ENCODE measurements around the gene C17orf107. TPM values are rescaled to one million over a fixed set of nuclear protein-coding genes. Genes with fewer than 3 reads are reported as not detected.

Gene C17orf107
- total RNA-seq, 1 donor from 2014 or later: 2.3 TPM

- no peak for DNase-seq (ENCODE audit: low read depth)
- Histone ChIP-seq H3K4me3 (ENCODE audit: low read depth, low read length) (no peak overlapping the region), H3K36me3 (ENCODE audit: control insufficient read depth, insufficient read depth, low read length) (no peaks in the 10 kb centered on the region), H3K27me3 (ENCODE audit: control insufficient read depth, insufficient read depth, low read length) (no peaks in the 10 kb centered on the region)
- no peak for TF ChIP-seq CTCF (IDR thresholded peaks at IDR 0.05; ENCODE audit: insufficient read depth, low read length, poor library complexity, severe bottlenecking)
These were observed 29.5 kb downstream of the C17orf107 start for GRCh38 chr17:4928881-4929280.

GRCh38 chr17:4931963-4932362, 32.6 kb downstream of the C17orf107 start, which contains the start of gene GP1BA:
Gene GP1BA (plus strand): TSS chr17:4932277. CDS start chr17:4932605, 328 bp downstream.
- no peak for DNase-seq (ENCODE audit: low read depth)
- Histone ChIP-seq H3K4me3 (ENCODE audit: low read depth, low read length) (no peak within 1 kb of the TSS), H3K36me3 (ENCODE audit: control insufficient read depth, insufficient read depth, low read length) (no peaks in the 10 kb centered on the region), H3K27me3 (ENCODE audit: control insufficient read depth, insufficient read depth, low read length) (no peaks in the 10 kb centered on the region)
- TF ChIP-seq CTCF (IDR thresholded peaks at IDR 0.05; ENCODE audit: insufficient read depth, low read length, poor library complexity, severe bottlenecking): no peak

- H3K36me3 ChIP-seq (ENCODE audit: control insufficient read depth, insufficient read depth, low read length): no peaks in the 10 kb centered on the region
- no peaks in the 10 kb centered on the region for H3K27me3 ChIP-seq (ENCODE audit: control insufficient read depth, insufficient read depth, low read length)
- DNase-seq (ENCODE audit: low read depth): no peak
- no peak for TF ChIP-seq CTCF (IDR thresholded peaks at IDR 0.05; ENCODE audit: insufficient read depth, low read length, poor library complexity, severe bottlenecking)
- H3K4me3 ChIP-seq (ENCODE audit: low read depth, low read length): no peak overlapping the region
These were observed 33.4 kb downstream of the C17orf107 start for GRCh38 chr17:4932756-4933155.

GRCh38 chr17:4933646-4934045, 34.3 kb downstream of the C17orf107 start:
- H3K4me3 ChIP-seq (ENCODE audit: low read depth, low read length): no peak overlapping the region
- TF ChIP-seq CTCF (IDR thresholded peaks at IDR 0.05; ENCODE audit: insufficient read depth, low read length, poor library complexity, severe bottlenecking): no peak
- no peak for DNase-seq (ENCODE audit: low read depth)

GRCh38 chr17:4934173-4934979, 35.0 kb downstream of the C17orf107 start:
- Histone ChIP-seq H3K27me3 (ENCODE audit: control insufficient read depth, insufficient read depth, low read length) (no peaks in the 10 kb centered on the region), H3K4me3 (ENCODE audit: low read depth, low read length) (no peak overlapping the region), H3K36me3 (ENCODE audit: control insufficient read depth, insufficient read depth, low read length) (no peaks in the 10 kb centered on the region)
- TF ChIP-seq CTCF (IDR thresholded peaks at IDR 0.05; ENCODE audit: insufficient read depth, low read length, poor library complexity, severe bottlenecking): peak; percentile 48
- no peak for DNase-seq (ENCODE audit: low read depth)

More at GRCh38 chr17:4933646-4934045, 34.3 kb downstream of the C17orf107 start:
- Histone ChIP-seq H3K27me3 (ENCODE audit: control insufficient read depth, insufficient read depth, low read length) (no peaks in the 10 kb centered on the region), H3K36me3 (ENCODE audit: control insufficient read depth, insufficient read depth, low read length) (no peaks in the 10 kb centered on the region)

Measured in kidney epithelial cell (primary cell).